Adrenal gland (tissue), 5 donors: Measurements from ENCODE around the gene NIPAL3.

ENCODE experiments used
- CTCF ChIP-seq, 6 experiments: fragments of 450-650 bp in 4 of 6; fragments of 200-600 bp in 2 of 6; sonication (generic) in 1 of 6; IDR thresholded peaks; 1 replicate in 5 of 6; 2 replicates in 1 of 6; pipeline versions ENCODE4 v1.5.1 to v1.8.0; 2016 to 2021; ENCODE audit warnings: antibody characterized with exemption in 6 of 6, mild to moderate bottlenecking in 2 of 6, moderate library complexity in 1 of 6
- POLR2A ChIP-seq, 2 donors: fragments of 450-650 bp; IDR thresholded peaks; one replicate each; pipeline ENCODE4 v1.6.1; 2017; ENCODE audit warnings: antibody characterized with exemption in 2 of 2, mild to moderate bottlenecking in 2 of 2, moderate library complexity in 1 of 2
- donor health status: DM: no; HTN: no; CAD: no.

GRCh38 chr1:24514946-24515345 lies 99.3 kb downstream of the NIPAL3 start:
- TF ChIP-seq CTCF (IDR thresholded peaks at IDR 0.05) (no peak), POLR2A (IDR thresholded peaks at IDR 0.05) (no peak)
